GM21447 (cell line): ENCODE measurements around the gene AOC1.
"Not testable (repeated sequence)": the region's sequence is repeated elsewhere in the genome, so short reads cannot be mapped to it uniquely, and the experiment has no call there.

Experiments
- ATAC-seq: cut with Tn5 transposase; IDR thresholded peaks from one replicate; pipeline ENCODE4 v1.9.1; 2021; ENCODE audit not compliant: unreplicated experiment

Gene AOC1, protein sequence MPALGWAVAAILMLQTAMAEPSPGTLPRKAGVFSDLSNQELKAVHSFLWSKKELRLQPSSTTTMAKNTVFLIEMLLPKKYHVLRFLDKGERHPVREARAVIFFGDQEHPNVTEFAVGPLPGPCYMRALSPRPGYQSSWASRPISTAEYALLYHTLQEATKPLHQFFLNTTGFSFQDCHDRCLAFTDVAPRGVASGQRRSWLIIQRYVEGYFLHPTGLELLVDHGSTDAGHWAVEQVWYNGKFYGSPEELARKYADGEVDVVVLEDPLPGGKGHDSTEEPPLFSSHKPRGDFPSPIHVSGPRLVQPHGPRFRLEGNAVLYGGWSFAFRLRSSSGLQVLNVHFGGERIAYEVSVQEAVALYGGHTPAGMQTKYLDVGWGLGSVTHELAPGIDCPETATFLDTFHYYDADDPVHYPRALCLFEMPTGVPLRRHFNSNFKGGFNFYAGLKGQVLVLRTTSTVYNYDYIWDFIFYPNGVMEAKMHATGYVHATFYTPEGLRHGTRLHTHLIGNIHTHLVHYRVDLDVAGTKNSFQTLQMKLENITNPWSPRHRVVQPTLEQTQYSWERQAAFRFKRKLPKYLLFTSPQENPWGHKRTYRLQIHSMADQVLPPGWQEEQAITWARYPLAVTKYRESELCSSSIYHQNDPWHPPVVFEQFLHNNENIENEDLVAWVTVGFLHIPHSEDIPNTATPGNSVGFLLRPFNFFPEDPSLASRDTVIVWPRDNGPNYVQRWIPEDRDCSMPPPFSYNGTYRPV

DNA sequence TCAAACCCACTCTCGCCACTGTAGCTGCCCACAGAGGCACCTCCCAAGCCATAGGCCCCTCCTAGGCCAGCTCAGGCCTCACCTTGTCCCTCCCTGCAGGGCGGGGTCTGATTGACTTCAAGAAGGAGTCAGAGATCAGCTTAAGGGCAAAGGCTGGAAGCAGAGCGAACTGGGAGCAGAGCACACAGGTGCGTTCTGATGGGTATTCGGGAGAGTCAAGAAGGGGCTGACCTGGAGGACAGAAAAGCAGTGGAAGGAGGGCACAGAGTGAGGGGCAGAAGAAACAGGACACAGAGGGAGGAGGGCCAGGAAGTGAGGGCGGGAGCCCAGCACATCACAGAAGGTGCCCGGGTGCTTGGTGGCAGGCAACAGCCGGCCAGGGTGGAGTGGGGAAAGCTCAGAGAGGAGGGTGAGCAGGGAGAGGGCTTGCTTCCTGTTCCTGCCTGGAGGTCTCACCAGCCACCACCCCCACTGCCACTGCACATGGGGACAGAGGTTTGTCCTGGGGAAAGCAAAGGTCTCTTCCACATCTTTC, at the start of gene AOC1:
TSS of gene AOC1 (plus strand) at position 147 of the 535 bp plus-strand sequence. CDS start 3,954 bp downstream, outside the sequence.
- ATAC-seq = no peak

DNA sequence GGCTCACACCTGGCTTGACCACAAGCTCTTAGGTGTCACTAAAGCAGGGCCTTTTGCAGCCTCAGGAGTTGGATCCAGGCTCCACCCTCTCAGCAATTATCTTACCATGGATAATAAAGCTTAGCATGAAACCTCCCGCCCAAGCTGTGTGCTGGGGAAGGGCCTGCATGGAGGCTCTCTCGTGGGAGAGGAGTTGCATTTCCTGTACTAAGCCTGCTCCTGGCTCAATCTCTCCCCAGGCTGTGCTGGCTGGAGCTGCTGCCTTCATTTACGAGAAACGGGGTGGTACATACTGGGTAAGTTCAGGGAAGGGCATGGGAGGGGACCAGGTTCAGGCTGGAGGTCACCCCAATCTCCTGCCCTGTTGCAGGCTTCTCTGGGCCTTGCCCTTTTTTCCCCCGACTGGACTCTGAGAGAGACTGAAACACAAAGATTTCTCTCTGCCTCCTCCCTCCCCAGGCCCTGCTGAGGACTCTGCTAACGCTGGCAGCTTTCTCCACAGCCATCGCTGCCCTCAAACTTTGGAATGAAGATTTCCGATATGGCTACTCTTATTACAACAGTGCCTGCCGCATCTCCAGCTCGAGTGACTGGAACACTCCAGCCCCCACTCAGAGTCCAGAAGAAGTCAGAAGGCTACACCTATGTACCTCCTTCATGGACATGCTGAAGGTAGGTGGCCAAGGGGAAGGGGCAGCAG, 49.0 kb upstream of the AOC1 start:
- ATAC-seq = no peak

DNA sequence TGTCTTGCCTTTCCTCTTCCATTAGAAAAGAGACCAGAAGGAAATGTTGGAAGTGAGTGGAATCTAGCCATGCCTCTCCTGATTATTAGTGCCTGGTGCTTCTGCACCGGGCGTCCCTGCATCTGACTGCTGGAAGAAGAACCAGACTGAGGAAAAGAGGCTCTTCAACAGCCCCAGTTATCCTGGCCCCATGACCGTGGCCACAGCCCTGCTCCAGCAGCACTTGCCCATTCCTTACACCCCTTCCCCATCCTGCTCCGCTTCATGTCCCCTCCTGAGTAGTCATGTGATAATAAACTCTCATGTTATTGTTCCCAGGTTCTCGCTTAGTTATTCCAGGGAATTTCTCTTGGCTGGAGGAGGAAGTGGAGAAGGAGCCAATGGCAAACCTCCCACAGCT, 47.5 kb upstream of the AOC1 start:
- ATAC-seq = no peak

DNA sequence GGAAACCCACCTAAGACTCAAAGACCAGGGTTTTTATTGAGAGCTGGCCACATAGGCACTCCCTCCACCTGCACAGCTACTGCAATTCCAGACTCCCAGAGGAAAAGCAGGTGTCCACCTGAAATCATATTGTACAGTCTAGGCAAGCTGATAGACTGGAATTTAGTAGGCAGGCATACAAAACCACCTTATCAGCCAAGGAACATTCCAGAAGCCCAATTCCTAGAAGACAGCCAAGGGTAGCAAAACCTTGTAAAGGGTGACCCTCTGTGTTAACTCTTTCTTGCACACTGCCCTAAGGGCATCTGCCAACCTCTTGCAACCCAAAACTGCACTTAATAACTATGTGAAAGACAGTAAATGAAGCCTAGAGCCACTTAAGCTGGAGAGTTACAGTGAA, 46.5 kb upstream of the AOC1 start:
- ATAC-seq = no peak

DNA sequence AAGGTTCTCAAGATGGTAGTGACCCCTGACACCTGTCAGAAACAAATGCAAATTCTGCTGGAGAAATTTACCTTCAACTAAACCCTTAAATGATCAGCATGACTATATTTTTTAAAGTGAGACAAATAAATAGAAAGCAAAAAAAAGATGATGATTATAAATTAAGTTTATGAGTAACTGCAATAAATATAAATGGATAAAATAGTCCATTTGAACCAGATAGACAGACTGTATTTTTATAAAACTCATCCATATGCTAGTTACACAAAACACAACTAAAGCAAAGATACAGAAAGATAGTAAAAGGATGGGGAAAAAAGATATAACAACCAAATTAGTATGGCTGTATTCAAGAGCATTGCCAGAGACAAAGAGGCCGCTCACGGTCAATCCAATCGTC, 45.9 kb upstream of the AOC1 start:
- ATAC-seq = no peak

DNA sequence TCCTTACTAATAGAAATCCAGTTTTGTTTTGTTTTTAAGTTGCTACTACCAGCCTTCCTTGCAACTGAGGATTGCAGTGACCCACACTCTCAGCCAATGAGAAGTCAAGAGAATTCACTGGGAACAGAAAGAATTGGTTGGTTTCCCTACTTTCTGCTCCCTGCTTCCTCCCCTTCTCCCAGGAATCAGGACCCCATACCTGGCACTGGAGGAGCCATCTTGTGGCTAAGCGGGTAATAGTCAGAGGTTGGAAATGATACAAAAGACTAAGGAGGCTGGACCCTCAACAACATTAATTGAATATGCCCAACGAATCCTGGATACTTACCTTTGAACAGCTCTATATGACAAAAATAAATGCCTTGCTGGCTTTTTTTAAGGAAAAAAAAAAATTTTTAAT, 45.5 kb upstream of the AOC1 start:
- no peak for ATAC-seq

DNA sequence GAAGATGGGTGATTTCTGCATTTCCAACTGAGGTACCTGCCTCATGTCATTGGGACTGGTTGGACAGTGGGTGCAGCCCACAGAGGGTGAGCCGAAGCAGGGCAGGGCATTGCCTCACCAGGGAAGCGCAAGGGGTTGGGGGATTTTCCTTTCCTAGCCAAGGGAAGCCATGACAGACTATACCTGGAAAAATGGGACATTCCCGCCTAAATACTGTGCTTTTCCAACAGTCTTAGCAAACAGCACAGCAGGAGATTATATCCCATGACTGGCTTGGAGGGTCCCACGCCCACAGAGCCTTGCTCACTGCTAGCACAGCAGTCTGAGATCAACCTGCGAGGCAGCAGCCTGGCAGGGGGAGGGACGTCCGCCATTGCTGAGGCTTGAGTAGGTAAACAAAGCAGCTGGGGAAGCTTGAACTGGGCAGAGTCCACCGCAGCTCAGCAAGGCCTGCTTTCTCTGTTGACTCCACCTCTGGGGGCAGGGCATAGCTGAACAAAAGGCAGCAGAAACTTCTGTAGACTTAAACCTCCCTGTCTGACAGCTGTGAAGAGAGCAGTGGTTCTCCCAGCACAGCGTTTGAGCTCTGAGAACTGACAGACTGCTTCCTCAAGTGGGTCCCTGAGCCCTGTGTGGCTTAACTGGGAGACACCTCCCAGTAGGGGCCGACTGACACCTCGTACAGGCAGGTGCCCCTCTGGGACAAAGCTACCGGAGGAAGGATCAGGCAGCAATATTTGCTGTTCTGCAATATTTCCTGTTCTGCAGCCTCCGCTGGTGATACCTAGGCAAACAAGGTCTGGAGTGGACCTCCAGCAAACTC, 44.5 kb upstream of the AOC1 start:
- not testable (repeated sequence) for ATAC-seq

DNA sequence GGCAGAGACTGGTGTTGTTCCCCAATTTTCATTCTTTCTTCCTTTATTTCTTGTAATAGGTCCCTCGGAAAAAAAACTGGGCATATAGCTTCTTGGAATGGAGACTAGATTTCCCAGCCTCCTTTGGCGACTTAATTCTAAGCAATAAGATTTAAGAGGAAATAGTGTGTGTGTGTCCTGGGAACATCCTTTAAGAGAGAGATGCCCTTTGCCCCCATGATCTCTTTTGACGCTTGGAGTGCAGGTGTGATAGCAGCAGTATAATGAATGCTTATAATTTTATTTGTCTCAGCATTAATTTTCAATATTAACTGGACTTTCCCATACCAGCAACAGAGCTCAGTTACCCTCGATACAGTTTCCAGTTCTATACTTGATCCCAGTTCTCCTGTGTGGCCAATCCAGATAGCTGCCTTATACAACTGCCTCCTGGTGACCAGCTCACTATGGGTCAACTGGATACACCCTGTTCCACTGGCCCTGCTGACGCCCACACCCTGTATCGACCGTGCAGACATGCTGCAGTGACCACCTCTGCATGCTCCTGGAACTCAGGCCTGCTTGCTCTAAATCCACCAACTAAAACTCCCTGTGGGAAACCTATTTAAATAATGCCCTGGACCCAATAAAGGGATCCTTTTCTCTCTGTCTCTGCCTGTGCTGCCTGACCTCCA, 37.9 kb upstream of the AOC1 start:
- no peak for ATAC-seq

DNA sequence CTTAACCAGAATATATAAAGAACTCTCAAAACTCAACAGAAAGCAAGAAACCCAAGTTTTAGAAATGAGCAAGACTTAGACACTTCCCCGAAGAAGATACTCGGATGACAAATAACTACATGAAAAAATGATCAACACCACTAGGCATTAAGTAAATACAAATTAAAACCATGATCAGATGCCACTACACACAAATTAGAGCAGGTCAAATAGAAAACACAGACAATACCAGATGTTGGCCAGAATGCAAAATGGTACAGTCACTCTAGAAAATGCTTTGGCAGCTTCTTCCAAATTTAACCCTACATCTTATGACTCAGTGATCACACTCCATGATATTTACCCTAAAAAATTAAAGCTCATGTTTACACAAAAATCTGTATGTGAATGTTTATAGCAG, 33.3 kb upstream of the AOC1 start:
- no peak for ATAC-seq

DNA sequence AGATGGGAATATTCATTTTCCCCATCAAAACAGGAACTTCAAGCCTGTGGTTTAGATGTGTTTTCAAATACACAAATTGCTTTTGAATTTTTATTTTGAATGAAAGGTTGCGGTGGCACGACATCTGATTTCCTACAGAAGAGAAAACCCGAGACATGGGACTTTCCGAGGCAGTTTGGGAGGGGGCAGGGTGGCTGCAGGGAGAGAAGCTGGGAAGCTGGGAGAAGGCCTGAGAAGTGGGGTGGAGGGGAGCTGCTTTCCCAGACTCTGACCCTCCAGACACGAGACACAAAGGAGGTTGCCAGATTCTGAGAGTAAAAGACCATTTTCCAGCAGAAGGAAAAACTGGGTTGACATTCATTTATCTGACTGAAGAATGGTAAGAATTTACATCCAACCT, 32.2 kb upstream of the AOC1 start:
- no peak for ATAC-seq

DNA sequence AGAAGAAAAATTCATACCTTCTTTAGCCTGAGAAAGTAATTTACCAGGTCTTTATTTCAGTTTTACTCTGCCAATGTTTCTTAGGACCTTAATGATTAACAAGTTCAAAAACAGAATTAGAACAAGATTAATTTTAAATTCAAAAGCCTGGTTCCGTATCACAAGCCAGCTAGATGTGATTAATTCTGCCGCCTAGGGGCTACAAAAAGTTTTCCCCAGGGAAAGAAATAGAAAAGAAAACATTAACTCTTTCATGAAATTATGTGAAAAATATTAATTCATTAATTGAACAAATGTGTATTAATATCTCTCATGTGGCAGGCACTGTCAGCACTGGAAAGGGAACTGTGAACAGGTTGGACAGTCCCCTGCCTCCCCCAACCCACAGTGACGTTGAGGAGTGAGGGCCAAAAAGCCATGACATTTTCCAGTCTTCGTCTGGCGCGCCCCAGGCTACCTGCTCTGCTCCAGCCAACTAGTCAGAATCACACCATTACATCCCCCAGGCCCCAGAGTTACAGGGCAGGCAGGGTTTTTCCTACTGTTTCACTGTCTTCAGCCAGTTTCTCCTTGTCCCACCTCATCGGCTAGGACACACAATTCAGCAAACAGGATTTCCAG, 31.6 kb upstream of the AOC1 start:
- ATAC-seq = no peak

DNA sequence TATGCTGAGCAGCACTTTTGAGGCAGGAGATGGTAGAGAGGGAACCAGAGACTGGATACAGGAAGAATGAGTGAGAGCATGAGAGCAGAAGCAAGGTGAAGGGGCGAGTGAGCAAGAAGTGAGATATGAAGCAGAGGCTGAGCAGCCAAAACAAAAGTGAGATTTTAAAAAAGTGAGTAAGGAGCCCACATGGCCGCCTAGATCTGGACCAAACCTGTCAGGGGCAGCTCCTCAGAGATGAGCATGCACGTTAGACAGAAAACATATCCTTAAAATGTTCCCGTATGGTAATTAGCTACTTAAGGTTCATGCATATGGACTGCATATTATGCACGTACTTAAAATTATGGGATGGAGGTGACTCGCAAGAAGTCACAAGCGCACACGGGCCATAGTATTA, 29.3 kb upstream of the AOC1 start:
- ATAC-seq = no peak

DNA sequence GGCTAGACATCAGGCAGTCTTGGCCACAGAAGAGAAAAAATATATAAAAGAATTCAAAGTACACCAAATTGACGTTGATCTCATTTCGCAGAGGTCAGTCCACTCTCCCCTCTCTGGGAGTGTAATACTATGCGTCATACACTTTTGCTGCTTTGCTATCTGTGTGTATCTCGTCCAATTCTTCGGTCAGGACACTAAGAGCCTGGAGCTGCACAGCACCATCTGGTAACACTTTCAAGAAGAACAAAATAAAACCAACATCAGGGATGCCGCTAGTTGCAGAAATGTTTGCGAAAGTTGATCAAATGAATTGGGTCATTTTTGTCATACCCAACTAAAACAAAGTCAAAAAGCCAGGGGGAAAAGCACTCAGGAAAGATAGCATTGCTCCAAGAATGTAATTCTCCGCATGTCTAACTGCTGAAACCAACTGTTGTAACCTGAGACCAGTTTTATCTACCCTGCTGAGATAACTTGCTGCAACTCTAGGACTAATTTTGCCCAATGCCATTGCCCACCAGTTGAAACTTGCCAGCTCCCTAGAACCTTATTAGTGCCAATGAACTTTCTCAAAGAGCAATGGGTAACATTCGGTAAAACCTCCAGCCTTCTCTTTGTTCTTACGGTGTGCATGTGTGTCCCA, 28.7 kb upstream of the AOC1 start:
- ATAC-seq = no peak

DNA sequence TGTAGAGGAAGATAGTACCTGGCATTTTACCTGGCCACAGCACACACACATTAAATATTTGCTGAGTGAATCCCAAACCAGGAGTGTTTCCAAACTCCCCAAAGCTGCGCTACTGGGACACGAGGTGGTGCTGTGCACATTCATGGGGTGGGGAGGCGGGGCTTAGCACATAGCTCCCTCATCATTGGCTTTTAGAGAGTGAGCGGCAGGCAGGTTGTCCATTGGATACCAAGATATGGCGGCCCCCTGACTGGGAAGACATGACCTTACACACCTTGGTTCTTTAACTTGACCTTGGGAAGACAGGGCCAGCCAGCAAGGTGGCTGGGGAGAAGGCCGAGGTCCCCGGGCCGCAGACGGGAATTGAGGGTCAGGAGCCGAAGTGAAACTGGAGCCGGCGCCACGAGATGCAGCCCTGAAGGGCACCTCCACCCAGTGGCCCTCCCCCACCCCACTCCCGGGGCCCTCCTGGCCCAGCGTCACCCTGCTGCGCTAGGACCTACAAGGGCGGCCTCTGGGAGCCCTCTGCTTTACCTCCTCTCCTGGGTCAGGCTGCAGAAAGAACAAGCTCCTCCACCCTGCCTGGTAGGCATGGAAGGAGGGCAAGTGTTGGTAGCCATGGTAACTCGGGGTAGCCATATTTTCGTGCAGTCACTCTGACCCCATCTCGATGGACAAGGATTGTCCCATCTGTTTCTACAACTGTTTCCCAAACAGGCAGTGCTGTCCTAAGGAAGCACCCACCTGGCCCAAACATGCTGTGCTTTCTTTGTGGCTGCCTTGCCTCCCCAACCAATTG, 27.7 kb upstream of the AOC1 start:
- ATAC-seq = no peak

DNA sequence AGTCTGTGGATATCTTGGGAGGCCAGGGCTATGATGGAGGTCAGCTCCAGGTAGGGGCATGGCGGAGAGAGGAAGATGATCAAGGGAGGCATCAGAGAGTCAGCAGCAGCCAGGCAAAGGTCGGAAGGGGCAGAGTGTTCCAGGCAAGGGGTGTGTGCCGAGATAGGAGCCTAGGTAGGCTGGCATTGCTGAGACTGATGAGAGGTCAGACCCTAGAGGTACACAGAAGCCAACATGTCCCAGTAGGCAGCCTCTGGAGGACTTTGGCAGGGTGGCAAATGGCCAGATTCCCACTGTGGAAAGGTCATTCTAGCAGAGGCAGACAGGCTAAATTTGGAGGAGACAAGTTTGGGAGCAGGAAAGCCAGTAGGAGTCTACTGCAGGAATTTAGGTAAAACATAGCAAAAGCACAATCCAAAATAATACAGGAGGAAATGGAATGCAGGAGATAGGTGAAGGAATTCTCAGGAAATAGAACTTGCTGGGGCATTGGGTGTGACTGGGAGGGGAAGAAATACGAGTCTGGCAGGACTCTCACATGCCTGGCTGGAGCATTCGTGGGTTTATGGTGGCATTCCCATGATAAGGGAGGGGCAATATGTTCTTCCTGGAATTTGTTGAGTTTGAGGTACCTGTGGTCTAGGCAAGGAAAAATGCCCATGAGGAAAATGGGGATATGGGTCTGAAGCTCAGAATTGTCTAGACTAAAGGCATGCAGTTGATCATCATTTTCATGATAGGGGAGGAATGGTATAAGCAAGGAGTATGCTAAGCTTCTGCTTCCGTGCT, 26.1 kb upstream of the AOC1 start:
- ATAC-seq = no peak

DNA sequence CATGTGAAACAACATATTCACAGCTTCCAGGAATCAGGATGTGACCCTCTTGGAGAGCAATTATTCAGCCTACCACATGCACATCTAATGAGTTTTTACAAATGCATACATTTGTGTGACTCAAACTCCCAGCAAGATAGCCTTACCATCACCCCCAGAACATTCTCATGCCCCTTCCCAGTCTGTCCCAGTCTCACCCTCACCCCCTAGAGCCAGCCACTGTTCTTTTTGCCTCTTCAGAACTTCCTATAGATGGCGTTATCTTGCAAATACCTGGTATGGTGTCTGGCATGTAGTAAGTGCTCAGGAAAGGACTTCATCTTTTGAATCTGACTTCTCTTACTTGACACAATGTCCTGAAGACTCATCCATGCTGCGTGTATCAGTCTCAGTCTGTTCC, 23.9 kb upstream of the AOC1 start:
- ATAC-seq = no peak

DNA sequence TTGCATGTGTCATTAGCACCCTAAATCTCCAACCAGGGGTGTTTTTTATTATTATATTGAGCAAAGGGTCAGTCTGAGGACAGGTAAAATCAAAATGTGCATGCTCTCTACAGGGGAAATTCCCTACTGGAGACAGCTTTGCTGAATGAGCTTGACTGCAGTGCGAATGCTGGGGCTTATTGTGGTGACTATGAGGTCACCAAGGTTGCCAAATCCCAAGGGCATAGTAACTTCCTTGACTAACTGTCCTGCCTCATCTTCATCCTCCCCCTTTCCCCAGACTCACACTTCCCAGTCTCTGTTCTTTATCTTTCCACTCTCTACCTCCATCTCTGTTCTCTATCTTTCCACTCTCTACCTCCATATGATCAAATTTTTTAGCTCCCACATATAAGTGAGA, 22.9 kb upstream of the AOC1 start:
- ATAC-seq = no peak

DNA sequence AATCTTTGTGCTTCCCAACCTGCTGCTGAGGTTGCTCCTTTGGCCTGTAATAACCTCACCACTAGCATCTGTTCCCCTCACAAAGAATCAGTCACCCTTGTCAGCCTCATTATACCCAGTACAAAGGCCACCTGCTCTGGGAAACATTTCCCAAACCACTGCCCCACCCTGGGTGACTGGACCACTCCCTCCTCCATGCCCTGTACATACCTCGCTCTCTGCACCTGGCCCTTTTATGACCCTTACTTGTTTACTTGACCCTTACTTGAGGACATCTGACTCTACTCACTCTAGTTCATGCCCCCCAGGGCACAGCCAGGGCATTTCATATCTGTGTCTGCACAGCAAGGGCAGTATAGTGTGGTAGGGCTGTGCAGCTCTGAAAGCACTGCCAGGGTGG, 21.4 kb upstream of the AOC1 start:
- ATAC-seq = no peak
